Fibroblast of peridontal ligament (primary cell): Measurements from ENCODE around the gene TOGARAM1.

ENCODE experiments used
- DNase-seq: peaks from one replicate; pipeline ENCODE4 v3.0.0-alpha.2; 2010; ENCODE audit errors: extremely low read depth

Gene TOGARAM1

DNA sequence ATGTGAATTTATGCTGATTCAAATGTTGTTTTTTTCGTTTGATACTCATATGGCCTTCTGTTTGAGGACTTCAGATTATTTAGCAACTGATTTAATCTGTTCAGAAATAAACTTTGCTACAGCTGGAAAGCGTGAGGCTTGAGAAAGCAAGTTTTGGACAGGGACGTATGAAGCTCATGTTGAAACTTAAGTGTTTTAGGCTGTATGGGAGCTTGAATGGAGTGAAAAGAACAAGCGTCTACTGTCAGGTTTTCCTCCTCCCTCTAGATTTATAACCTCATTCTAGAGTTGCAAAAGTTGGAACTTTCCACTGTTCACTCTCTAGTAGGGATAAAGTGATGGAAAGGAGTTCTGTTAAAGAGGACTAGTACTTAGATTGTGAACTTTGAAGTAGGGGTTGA lies 123.0 kb downstream of the TOGARAM1 start:
- peak; percentile 63 for DNase-seq

DNA sequence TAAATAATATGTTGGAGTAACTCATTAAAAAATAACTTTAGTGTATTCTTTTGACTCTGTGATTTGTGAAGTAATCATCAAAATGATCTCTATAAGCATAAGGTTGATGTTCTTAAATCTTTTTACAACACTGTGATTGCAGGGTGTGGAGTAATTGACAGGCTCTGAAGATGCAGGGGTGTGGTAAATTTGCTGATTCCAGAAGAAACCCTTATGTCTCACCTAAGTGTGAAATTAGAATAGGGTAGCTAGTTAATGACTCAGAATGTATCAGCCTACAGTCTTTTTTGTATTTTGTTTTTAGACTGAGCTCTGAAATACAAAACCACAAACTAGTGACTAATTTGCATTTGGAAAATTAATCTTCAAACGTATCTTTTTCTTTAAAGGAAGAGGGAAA lies 127.8 kb downstream of the TOGARAM1 start:
- DNase-seq: peak; percentile 30

DNA sequence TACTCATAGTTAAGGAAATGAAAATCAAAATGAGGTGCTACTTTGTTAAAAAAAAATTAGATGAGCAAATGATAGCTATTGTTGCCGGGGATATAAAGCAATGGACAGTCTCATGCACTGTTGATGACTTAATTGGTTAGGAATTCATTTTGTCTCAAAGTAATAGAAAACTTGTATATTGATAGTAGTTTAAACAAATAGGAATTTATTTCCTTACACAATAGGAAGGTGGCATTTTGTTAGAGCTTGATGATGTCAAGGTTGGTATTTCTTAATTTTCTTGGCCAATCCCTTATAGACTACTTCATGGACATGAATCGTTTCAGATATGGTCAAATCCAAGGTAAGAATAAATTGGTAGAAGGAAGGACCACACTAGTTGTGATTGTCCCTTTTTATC lies 129.7 kb downstream of the TOGARAM1 start:
- DNase-seq: peak; percentile 24

DNA sequence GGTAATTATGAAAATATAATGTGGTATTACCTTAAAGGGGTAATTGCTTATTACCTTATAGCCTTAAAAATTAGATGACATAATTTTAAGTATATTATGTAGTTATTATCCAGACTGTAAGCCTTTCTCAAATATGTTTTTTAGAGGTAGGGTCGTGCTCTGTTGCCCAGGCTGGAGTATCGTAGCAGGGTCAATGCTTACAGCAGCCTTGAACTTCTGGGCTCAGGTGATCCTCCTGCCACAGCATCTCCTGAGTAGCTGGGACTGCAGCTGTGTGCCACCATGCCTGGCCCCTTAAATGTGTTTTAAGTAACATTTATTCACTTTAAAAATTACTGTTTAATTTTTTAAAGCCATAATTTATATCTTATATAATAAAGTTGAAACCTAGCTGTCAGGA lies 132.3 kb downstream of the TOGARAM1 start:
- no peak for DNase-seq

DNA sequence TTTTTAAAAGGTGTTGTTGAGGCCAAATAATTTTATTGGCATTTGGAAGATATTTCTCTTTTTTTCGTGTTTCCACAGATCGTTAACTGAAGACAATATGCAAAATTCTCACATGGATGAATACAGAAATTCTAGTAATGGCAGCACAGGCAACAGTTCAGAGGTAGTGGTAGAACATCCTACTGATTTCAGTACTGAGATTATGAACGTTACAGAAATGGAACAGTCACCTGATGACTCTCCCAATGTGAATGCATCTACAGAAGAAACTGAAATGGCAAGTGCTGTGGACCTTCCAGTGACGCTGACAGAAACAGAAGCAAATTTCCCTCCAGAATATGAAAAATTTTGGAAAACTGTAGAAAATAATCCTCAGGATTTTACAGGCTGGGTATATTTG lies 133.2 kb downstream of the TOGARAM1 start:
- DNase-seq: no peak

DNA sequence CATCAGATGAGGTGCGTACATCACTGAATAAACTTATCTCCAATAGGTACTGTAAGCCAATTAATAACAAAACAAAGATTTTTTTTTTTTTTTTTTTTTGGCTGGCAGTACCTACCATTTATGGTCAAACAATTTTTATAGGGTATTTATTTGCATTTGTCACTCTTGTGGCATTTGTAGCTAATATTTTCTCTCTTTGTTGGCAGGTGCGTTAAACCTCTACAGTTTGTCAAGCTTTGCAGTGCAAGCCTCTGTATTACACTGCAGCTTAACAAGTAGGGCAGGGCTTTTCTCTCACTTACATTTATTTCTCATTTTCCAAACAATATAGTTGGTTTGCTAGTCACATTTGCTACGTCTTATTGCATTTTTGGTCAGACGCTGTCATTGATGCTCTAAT lies 134.2 kb downstream of the TOGARAM1 start:
- DNase-seq: no peak

DNA sequence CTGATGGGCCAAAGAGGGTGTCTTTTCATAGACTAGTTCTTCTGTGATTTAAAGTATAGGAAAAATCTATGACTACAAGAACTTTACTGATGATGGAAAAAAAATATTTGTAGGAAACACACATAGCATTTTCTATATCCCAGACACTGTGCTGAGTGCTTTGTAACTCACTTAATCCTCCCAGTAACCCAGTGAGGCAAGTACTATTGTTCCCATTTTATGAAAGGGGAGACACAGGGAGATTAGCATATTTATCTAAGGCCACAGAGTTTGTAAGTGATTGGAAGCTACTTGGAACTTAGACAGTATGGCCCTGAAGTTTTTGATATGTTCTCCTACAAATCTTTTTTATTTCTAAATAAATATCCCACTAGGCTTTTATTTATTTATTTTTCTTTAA lies 141.8 kb downstream of the TOGARAM1 start:
- no peak for DNase-seq

DNA sequence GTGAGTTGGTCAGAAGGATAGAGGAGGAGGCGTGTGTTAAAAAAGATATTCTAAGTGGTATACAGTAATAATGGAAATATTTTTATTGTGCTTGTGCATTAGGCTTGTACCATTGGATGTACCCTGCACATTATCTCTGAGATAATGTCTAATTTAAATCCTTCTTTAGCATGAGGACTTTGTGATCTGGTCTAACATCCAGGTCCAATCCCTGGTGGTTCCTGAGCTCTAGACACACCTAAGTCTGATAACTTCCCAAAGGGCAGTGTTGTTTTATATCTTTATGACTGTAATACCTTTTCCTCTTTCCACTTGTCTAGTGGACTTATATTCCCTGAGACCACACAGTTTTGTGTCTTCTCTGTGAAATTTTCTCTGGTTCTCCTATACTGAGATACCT lies 142.6 kb downstream of the TOGARAM1 start:
- DNase-seq: no peak

DNA sequence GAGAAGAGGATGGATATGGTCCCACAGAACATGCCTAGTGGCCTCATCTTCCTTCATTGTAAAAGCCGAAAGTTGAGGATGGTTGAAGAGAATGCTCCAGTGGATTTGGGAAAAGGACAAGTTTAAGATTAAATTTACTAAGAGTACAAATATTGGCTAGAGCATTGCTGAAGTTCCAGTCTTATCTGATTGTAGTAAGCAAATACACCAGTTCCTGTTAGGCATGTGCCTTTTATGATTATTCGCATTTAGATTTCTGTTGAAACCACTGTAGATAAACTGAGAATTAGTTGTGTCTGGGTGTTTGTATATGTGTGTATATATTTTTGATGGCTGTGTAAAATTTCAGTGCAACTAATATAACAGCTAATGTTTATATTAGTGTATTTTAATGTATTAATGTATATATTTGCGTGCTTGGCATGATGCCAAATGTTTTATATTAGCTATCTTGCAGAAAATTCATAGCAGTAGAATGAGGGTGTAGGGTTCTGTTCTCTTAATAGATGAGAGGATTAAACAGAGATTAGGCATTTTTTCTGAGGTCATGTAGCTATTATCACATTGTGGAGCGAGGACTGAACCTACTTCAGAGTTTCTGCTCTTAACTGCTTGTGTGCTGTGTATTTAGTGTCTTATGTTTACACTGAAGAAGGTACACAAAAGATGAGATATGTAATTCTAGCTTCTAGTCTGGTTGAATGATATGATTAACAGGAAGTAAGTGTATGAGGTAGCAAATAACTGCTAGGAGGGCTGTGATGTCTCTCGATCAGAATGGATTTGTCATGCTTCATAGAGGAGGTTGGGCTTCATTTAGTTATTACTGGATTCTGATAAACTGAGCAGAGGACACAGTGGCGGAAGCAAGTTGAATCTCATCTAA lies 151.1 kb downstream of the TOGARAM1 start:
- DNase-seq: no peak

DNA sequence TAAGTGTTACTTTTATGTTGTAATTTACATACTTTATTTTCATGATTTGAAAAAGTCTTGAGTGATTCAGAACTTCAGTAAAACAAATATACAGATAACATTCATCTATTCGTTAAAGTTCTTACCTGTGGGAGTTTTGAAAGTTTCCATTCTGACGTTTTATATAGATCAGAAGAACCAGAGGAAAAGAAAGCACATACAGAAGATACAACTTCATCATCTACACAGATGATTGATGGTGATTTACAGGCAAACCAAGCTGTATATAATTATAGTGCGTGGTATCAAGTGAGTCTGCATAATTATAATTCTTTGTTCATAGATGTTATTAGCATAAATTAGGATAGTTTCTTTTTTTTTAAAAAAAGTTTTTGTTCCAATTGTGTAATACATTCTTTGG lies 152.3 kb downstream of the TOGARAM1 start:
- no peak for DNase-seq

DNA sequence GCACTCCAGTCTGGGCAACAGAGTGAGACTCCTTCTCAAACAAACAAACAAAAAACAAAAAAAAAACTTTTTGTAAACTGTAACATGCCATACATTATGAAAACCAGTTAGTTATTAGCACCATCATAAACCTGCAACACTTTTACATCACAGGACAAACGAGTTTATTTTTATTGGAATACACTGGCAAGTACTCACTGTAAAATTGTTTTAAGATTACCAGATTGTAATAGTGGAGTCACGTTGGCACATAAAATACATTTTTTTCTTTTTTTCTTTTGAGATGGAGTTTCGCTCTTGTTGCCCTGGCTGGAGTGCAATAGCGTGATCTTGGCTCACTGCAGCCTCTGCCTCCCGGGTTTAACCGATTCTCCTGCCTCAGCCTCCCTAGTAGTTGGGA lies 156.6 kb downstream of the TOGARAM1 start:
- DNase-seq: no peak

DNA sequence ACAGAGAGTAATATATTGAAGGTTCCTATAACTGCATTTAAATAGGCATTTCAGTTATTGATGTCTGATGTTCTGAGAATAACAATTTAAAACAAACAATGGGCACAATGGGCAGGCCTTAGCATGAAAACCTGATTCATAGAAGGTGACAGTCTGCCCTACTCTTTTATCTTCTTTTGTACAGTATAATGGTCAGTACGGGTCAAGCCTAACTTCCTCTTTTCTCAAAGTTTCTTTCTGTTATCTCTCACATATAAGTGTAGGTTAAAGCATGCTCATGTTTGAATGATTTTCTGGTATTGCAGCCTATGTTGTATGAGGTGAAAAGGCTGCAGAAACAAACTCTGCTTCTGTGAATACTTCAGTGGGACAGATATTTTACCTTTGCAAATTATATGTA lies 158.1 kb downstream of the TOGARAM1 start:
- DNase-seq: no peak

DNA sequence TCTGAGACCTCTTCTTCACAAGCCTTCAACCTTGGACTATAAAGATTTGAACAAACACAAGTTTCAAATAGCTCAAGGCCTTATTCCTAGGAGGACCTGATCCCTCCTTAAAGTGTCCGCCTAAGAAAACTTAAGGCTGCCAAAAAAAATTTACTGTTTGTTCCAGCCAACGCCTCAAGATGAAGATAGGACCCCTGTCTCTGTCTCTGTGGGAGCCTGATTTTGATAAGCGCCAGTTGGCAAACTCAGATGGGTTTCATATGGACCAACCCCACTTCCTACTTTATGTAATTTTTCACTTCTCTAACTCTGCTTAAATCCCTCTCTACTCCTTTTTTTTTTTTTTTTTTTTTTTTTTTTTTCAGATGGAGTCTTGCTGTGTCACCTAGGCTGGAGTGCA lies 161.3 kb downstream of the TOGARAM1 start:
- no peak for DNase-seq
